ENCODE results near the gene MSX2. TPM values are rescaled to one million over a fixed set of nuclear protein-coding genes. Genes with fewer than 3 reads are reported as not detected.

Gene MSX2
- polyA plus RNA-seq, 3 donors = 0.14 TPM; not detected in 2

DNA sequence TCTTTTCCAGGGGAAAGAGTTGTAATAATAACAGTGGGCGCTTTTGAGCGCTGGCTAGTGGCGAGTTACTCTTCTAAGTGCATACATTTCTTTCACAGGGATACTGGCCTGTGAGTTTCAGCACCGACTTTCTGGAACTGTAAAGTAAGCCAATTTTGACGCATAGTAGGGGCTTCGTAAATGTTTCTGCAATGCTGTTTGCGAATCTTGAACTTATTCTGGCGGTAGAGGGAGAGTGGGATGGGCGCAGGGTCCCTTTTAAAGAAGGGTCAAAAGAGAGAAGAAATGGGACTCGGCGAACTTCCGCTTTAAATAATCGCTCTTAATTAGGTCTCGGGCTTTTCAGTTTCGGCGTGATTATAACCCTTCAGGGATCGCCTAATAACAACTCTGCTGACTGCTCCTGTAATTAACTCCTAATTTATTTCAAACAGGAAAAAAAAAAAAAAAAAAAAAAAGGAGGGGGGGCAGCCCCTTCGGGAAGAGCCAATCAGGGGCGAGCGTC, 351 bp upstream of the MSX2 start:
- Histone ChIP-seq H3K4me2 (replicated peaks; ENCODE audit: extremely low read depth, low read length, poor library complexity, severe bottlenecking) (peak overlapping the region; percentile 64), H3K79me2 (ENCODE audit: insufficient read depth, low read length) (no peaks in the 10 kb centered on the region), H3K9me3 (replicated peaks in 1 of 2; ENCODE audit: control insufficient read depth in 1 of 2, insufficient read depth in 1 of 2, low read length in 2 of 2) (peaks cover 11 to 75% of the 10 kb centered on the region in 2 donors), H3K27me3 (ENCODE audit: control insufficient read depth in 2 of 2, insufficient read depth in 2 of 2, low read length in 2 of 2) (peaks cover 87 to 96% of the 10 kb centered on the region in 2 donors), H3K4me3 (replicated peaks in 1 of 3; ENCODE audit: low read depth in 2 of 3, low read length in 3 of 3) (peak overlapping the region in 2 of 3 experiments; percentile 7 to 61), H3K36me3 (replicated peaks in 1 of 2; ENCODE audit: control insufficient read depth in 1 of 2, insufficient read depth in 2 of 2, low read length in 2 of 2) (no peaks in the 10 kb centered on the region), H3K4me1 (ENCODE audit: control insufficient read depth in 1 of 2, insufficient read depth in 2 of 2, low read length in 2 of 2) (peaks cover 0 to 4% of the 10 kb centered on the region in 2 donors), H3K27ac (ENCODE audit: low read depth in 1 of 2, low read length in 2 of 2) (no peak overlapping the region), H2AFZ (ENCODE audit: insufficient read depth, low read depth, low read length, poor library complexity, severe bottlenecking) (peak overlapping the region; percentile 50), H3K9ac (ENCODE audit: insufficient read depth, low read length, poor library complexity, severe bottlenecking) (no peak overlapping the region), H4K20me1 (ENCODE audit: insufficient read depth, low read length) (no peaks in the 10 kb centered on the region)
- Mint-ChIP-seq H3K27me3 (ENCODE audit: low read depth in 3 of 3) (peaks cover 93 to 99% (median 94%) of the 10 kb centered on the region in 3 donors), H3K4me1 (peaks cover 13% of the 10 kb centered on the region), H3K4me3 (peak overlapping the region; percentile 50 to 87), H3K9me3 (peaks cover 9 to 46% (median 36%) of the 10 kb centered on the region in 7 donors), H3K27ac (no peak overlapping the region), H3K36me3 (peaks cover 8 to 14% of the 10 kb centered on the region in 2 donors)
- WGBS (ENCODE audit: insufficient coverage) = under 1% methylated on average over 12 of the region's 20 CpGs
- intact Hi-C loops (cut with micrococcal nuclease) = no loop called here
- TF ChIP-seq, protein P1, sequence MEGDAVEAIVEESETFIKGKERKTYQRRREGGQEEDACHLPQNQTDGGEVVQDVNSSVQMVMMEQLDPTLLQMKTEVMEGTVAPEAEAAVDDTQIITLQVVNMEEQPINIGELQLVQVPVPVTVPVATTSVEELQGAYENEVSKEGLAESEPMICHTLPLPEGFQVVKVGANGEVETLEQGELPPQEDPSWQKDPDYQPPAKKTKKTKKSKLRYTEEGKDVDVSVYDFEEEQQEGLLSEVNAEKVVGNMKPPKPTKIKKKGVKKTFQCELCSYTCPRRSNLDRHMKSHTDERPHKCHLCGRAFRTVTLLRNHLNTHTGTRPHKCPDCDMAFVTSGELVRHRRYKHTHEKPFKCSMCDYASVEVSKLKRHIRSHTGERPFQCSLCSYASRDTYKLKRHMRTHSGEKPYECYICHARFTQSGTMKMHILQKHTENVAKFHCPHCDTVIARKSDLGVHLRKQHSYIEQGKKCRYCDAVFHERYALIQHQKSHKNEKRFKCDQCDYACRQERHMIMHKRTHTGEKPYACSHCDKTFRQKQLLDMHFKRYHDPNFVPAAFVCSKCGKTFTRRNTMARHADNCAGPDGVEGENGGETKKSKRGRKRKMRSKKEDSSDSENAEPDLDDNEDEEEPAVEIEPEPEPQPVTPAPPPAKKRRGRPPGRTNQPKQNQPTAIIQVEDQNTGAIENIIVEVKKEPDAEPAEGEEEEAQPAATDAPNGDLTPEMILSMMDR (IDR thresholded peaks at IDR 0.05) = no peak
- no peak for DNase-seq

DNA sequence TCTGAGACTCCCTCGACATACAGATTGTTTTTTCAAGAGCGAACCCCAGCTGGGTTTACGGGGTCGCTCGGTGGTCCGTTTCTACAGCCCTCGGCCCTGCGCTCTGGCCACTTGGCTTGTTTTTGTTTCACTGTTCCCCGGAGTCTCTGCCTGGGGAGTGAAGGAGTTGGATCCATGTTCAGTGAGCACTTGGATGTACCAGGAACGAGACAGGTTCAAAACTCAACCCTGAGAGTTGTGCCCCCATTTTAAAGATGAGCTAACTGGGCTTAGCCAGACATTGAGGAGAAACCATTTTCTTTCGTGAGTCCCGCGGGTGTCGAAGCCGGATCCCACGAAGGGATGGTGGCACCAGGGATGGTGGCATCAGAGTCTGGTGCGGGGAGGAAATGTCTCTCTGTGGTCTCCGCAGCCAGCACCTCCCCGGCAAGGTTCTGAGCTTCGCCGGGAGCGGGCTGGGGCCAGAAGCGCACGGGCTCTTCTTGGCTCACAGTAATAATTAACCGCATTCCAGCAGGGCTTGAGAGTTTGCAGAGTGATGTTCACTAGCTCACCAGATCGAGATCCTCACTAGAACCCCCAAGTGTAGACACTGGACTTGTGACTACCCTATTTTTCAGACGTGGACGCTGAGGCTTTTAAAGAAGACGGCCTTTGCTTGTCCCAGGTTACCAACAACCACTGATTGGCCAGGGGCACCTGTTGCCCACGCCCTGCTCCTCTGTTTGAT, 1.0 kb downstream of the MSX2 start:
- Mint-ChIP-seq H3K4me3 (peak overlapping the region; percentile 51 to 85), H3K27ac (no peak overlapping the region), H3K9me3 (peaks cover 9 to 43% (median 34%) of the 10 kb centered on the region in 7 donors), H3K27me3 (ENCODE audit: low read depth in 3 of 3) (peaks cover 89 to 99% (median 93%) of the 10 kb centered on the region in 3 donors), H3K36me3 (peaks cover 8 to 11% of the 10 kb centered on the region in 2 donors), H3K4me1 (peaks cover 13% of the 10 kb centered on the region)
- Histone ChIP-seq H3K9me3 (replicated peaks in 1 of 2; ENCODE audit: control insufficient read depth in 1 of 2, insufficient read depth in 1 of 2, low read length in 2 of 2) (peaks cover 11 to 65% of the 10 kb centered on the region in 2 donors), H3K4me3 (replicated peaks in 1 of 3; ENCODE audit: low read depth in 2 of 3, low read length in 3 of 3) (peak overlapping the region in 1 of 3 experiments; percentile 61), H3K4me2 (replicated peaks; ENCODE audit: extremely low read depth, low read length, poor library complexity, severe bottlenecking) (no peak overlapping the region), H3K9ac (ENCODE audit: insufficient read depth, low read length, poor library complexity, severe bottlenecking) (no peak overlapping the region), H3K36me3 (replicated peaks in 1 of 2; ENCODE audit: control insufficient read depth in 1 of 2, insufficient read depth in 2 of 2, low read length in 2 of 2) (no peaks in the 10 kb centered on the region), H4K20me1 (ENCODE audit: insufficient read depth, low read length) (no peaks in the 10 kb centered on the region), H3K27ac (ENCODE audit: low read depth in 1 of 2, low read length in 2 of 2) (no peak overlapping the region), H3K4me1 (ENCODE audit: control insufficient read depth in 1 of 2, insufficient read depth in 2 of 2, low read length in 2 of 2) (peaks cover 0 to 4% of the 10 kb centered on the region in 2 donors), H2AFZ (ENCODE audit: insufficient read depth, low read depth, low read length, poor library complexity, severe bottlenecking) (no peak overlapping the region), H3K27me3 (ENCODE audit: control insufficient read depth in 2 of 2, insufficient read depth in 2 of 2, low read length in 2 of 2) (peaks cover 76 to 96% of the 10 kb centered on the region in 2 donors), H3K79me2 (ENCODE audit: insufficient read depth, low read length) (no peaks in the 10 kb centered on the region)
- TF ChIP-seq, protein P1 (IDR thresholded peaks at IDR 0.05) = no peak
- WGBS (ENCODE audit: insufficient coverage) = 4% methylated on average over 29 of the region's 30 CpGs
- intact Hi-C loops (cut with micrococcal nuclease) = no loop called here
- no peak for DNase-seq
